Cardiac ventricle fibroblast (primary cell): Measurements from ENCODE around the gene NIM1K. TPM values are rescaled to one million over a fixed set of nuclear protein-coding genes. Genes with fewer than 3 reads are reported as not detected.

Experiments
- total RNA-seq: library from RNA; depleted of rRNA; stranded (reverse); fragments of >200 nt; gene quantifications from 2 replicates; pipeline ENCODE4 v1.2.3, GENCODE V29; 2015

Gene NIM1K
- 0.68 and 0.87 TPM in 2 replicates for total RNA-seq

DNA sequence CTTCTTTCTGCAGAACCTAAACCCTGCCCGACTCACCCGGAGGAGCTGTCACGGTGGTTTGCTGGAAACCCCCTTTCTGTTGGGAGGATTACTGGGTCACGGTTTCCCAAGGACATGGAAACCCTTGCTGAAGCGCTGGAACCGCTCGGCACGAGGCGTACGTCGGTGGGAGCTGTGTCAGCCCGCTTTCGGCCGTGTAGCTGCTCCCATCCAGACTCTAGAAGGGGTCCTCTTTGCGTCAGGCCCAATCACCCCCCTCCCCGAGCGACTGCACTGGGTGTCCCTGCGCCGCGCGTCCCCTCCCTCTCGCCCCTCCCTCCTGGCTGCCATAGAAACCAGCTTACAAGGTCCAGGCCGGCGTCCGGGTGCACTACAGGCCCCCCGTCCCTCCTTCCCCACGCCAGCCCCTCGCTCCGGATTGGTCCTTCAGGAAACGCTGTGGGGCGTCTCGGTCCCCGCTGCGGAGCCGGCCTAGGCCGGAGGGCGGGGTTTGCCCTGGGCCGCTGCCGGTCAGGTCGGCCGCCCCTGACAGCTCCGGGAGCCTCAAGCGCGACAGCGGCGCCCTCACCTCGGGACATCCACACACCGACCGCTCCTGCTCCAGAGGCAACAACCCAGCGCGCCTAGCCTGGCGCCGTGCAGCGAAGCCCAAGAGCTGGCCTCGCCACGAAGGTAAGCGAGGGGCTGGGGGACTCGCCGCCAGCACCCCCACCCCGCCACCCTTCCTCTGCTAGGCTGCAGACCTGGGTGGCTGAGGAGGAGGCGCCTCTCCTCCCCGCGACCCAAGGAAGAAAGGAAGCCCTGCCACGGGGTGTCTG, at the start of gene NIM1K:
Gene NIM1K, plus strand, starts transcription at position 486 of the 818 bp plus-strand sequence. CDS start 53,551 bp downstream, outside the sequence.

DNA sequence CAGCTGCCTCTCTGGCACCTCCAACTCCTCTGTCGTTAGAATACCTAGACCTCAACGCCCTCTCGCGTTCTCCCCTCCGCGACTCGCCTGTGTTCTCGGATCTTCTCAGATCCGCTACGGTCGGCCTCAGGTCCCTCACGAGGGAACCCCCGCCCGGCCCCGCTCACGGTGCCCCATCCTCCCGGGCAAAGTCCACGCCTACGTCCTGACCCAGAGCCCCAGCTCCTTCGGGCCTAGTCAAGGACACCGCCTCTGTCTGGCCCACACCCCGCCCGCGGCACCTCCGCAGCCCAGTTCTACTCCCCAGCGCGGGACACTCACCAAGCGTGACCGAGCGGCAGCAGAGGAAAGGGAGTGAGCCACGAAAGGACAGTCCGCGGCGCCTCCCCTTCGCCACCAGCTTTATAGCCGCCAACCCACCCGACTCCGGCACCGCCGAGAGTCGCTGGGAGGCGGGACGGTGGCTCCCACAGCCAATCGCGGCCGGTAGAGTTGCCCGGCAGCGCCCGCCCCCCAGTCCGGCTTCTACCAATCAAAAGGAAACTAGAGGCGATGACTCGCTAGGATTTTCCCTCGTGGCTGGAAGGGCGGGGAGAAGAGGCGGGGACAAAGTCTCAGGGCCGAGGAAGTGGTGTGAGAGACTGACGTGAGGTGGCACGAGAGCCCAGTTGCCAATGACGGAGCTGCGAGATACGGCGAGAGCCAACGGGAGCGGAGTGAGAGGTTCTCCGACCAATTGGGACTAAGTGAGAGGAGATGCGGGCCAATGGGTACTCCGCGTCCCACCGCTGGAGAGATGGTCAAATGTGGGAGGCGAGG, 121.2 kb downstream of the NIM1K start, which contains the start of gene HMGCS1:
Gene HMGCS1, minus strand, starts transcription at position 378 of the 819 bp plus-strand sequence. CDS start 14,447 bp downstream, outside the sequence.

Other genes starting within 250 kb of the NIM1K start
- gene ANXA2R, start 151.9 kb upstream of the NIM1K start, total RNA-seq: 2.5 and 3.6 TPM in 2 replicates
- gene ZNF131, start 71.3 kb upstream of the NIM1K start, total RNA-seq: 18.4 and 22.5 TPM in 2 replicates
- gene HMGCS1, start 121.2 kb downstream of the NIM1K start, total RNA-seq: 31.7 and 50.0 TPM in 2 replicates
- 0.10 and 0.44 TPM in 2 replicates for gene CCL28, start 220.2 kb downstream of the NIM1K start, total RNA-seq